ENCODE measurements around the gene HOXD4.

The HOXD4 gene

DNA sequence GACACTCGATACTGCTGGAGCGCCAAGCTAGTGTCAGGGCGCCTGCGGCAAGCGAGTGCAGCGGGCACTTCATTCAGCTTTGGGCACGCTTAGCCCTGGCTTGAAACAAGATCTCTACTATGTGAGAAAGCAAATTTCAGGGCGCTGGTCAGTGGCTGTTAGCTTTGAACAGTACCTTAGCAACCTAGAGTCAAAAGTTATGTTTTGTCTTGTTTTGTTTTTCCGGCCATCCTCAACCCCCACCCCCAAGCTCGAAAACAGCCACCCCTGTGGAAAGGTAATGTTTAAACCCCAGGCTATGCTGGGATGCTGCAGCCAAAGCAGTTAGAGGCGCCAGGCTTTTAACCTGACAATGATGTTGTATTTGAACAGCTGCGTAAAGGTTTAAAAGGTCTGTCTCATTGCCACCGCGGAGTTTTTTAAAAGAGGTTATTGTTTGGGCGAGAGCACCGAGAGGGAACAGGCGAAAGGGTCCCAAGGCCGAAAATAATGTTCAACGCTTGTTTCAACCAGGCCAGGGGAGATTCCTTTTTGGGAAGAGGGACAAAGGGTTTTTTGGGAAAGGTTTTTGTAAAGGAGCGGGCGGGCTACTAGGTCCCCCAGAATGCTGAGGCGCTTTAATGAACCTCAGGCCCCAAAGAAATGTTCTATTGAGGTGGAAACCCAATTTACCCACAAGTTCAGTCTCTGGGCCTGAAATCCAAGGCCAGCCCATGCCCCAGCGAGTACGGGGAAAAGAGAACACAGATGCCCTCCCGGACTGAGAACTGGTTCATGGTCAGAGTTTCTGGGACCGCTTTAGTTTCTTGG is 37.0 kb upstream of the HOXD4 start:
- DNase-seq, result peak; percentile 90 to 97

GRCh38 chr2:176114930-176115625 is 36.3 kb upstream of the HOXD4 start:
- no peak for DNase-seq

DNA sequence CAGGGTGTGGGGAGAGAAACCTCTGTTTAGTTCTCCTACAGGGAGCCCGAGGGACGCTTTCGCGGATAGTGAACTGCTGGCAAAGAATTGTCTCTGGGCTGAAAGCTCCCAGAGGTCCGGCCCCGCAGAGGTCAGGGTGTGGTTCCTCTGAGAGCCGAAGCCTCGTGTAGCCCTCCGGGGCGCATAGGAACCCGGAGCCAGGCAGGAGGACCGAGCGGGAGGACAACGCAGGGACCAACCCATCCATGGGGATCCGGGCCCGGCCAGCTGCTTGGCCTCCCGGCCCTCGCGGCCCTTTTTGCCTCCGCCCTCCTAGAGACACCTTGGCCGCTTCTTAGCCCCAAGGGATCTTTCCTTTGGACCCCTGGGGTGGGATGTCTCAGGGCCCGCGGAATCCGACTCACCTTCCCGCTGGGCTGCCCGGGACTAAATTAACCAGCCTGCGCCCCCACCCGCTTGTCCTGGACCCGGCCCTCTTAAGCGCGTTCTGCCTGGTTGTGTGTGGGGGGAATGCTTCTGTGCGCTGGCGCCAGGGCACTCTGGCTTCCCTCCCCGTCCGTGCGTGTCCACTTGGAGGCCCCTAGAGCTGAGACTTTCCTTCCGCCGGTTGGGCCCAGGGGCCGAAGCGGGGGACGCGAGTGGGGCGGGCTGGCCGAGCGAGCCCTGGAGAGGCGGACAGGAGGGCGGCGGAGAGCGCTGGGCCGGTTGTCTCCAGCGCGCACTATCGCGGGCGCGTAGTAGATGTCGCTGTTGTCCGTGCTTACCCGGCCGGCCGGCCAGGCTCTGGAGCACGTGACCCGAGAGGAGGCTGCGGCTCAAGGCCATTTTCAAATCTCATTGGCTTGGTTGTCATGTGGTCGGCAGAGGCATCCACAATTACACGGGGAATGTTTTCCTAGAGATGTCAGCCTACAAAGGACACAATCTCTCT is 35.2 kb upstream of the HOXD4 start, which contains the start of gene HOXD10:
TSS of gene HOXD10 (plus strand) at position 896 of the 931 bp plus-strand sequence. CDS start 56 bp downstream, outside the sequence.
- no peak for DNase-seq

DNA sequence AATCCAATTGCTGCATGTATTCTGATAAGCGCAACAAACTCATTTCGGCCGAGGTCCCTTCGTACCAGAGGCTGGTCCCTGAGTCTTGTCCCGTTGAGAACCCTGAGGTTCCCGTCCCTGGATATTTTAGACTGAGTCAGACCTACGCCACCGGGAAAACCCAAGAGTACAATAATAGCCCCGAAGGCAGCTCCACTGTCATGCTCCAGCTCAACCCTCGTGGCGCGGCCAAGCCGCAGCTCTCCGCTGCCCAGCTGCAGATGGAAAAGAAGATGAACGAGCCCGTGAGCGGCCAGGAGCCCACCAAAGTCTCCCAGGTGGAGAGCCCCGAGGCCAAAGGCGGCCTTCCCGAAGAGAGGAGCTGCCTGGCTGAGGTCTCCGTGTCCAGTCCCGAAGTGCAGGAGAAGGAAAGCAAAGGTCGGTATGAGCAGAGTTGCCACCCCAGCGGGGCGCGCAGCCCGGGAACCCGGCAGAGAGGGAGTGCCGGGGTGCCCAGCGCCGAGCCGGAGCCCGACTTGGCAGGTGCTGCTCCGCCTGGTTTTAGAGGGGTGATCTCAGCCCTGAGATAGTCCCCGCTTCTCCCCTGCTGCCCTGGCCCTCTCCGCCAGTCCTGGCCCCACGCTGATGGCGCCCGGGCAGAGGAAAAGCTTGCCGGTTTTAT is 34.1 kb upstream of the HOXD4 start:
- no peak for DNase-seq

DNA sequence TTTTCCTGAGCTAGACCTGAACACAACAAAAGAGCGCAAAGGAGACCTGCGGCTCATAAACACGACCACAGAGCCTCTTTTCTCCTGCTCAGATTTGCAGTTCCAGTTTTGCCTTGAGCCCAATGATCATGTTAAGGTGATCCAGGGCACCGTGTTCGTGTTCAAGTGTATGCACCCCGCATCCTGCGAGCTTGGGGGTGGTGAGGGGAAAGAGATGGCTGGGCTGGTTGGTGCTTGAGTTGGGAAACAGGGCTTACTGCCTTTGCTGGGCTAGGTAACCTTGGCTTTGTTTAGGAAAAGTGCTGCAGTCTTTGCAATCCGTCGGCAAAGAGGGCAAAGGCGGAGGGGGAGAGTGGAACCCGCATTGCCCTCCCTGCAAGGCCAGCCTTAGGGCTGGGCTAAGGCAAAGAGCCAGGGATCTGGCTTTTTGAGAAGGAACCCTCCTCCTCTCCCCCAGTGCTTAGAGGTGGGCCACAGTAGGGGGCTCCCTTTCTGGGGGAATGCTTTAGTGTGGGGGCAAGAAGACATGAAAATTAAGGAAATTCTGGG is 33.5 kb upstream of the HOXD4 start:
- no peak for DNase-seq

- no peak for DNase-seq
These were observed 32.6 kb upstream of the HOXD4 start for GRCh38 chr2:176118601-176119339.

GRCh38 chr2:176120364-176121189 is 30.8 kb upstream of the HOXD4 start:
- no peak for DNase-seq

DNA sequence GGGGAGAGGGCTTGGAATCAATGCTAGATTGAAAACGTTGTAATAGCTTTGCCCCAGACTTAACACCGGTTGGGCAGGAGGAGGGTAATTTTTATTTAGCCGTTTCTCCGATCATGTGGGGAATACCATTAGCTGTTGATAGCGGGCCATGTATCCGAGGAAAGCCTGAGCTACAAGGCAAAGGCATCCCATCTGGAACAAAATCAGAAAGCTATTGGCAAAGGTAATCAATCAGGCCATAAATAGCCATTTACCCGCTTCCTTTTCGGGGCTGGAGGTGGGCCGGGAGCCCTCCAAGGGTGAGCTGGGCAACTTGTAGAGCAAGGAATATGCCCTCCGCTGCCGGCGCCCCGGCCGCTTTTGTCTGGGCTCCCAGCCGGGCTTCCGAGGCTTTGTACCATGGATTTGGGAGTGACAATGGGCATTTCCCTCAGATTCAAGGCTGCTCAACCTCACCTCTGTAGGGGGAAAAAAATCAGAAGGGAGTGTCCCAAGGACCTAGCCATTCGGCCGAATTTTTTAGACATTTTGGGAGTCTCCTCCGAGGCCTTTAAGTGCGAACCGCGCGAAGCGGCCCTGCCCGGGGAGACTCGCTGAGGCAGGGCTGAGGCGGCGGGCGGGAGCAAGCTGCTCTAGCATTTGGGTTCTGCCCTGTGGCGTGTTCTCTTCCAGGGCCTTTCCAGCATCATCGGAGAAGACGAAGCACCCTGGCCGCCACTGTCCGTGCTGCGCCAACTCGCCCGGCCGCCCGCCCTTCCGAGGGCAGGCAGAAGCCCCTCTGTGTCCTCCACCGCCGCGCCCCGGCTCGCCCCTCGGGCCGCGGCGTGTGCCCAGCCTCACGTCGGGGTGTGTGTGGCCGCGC is 29.9 kb upstream of the HOXD4 start:
- DNase-seq, result no peak

- no peak for DNase-seq
These were observed 29.2 kb upstream of the HOXD4 start for GRCh38 chr2:176122052-176122682.

- DNase-seq, result no peak
These were observed 28.5 kb upstream of the HOXD4 start, which contains the start of gene HOXD9 for GRCh38 chr2:176122683-176123410. HOXD9 (plus strand) TSS chr2:176122719; CDS start chr2:176122769, 50 bp downstream.

DNA sequence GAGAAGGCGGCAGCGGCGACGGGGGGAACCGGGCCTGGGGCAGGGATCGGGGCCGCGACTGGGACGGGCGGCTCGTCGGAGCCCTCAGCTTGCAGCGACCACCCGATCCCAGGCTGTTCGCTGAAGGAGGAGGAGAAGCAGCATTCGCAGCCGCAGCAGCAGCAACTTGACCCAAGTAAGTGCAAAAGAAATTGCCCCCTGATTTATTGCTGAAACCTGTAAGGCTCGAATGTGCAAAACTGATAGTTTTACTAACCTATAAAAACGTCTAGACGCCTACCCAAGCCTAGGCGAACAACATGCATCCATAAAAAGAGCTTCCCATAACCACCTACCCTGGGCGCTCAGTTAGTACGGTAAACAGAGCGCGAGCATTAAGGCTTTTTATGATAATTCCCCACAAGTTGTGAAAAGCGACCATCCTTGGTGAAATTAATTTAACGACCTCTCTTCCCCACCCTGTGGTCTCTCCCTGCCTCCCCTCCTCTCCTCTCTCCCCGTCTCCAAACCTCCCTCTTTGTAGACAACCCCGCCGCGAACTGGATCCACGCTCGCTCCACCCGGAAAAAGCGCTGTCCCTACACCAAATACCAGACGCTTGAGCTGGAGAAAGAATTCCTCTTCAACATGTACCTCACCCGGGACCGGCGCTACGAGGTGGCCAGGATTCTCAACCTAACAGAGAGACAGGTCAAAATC is 27.8 kb upstream of the HOXD4 start:
- DNase-seq, result no peak

GRCh38 chr2:176124110-176124946 is 27.0 kb upstream of the HOXD4 start:
- DNase-seq, result no peak

DNA sequence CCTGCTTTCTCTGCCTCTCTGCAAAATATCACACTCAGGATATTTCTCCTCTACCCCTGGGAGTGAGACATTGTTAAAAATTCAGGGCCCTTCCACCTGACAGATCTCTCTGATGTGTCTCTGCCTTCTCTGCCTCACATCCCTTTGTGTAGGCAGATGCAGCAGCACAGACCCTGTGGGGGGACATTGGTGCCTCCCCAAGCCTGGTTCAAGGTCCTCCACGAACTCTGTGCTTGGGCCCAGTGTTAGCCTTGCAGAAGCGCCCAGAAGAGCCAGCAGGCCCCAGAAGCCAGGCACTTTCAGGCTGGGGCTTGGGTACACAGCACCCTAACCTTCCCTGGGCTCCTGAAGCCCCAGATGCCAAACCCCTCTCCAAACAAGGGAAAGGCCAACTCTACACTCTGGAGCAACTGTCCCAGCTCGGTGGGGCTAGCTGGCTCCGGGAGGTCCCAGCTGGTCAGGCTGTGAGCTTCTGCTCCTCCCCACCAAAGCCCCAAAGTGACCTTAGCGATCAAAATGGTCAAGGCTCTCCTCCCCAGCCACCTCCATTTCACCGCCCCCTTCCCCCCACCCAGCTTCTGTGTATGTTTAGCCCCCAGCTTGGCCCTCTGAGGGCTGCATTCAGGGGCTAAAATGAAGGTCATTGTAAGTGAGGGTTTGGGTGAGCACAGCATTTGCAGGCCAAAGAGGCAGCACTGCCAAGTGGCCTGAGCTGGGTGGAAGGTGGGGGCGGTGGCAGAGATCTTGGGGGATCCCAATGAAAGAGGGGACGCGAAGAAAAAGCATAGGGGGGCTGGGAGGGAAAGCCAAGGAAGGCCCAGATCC is 26.2 kb upstream of the HOXD4 start:
- no peak for DNase-seq

GRCh38 chr2:176125772-176126054 is 25.6 kb upstream of the HOXD4 start:
- DNase-seq, result no peak

DNA sequence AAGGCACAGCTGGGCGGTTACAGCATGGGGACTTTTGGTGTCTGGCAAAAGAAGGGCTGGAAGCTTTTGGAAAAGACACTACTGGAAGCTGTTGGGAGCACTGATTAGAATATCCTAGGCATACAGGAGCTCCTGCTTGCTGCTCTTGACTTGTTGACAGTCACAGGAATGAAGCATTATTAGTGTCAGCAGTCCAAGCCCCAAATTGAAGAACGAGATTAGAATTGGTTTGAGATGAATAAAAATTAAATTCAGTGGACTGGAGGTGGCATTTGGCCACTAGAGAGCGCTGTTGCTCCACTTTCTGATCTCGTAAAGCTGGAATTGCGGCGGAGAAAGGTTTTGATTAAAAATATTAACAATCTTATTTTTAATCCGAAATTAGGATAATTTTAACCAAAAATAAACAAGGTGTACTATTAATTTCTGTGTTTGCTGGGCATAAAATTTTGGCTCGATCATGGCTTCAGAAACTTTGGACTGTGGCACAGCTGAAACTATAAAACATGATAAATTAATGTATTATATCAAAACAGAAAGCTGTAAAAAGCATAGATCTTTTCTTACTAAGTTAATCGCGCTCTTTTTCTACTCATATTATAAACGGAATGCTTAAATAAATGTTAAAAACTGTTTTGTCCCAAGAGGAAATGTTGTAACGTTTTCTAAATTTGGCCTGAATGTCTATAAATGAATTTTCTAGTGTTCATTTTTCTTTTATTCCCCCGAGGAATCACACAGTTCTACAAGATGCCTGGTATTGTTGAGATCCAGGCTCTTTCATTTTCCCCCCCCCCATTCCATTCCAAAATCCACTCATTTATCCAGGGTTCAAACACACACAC is 24.2 kb upstream of the HOXD4 start:
- DNase-seq, result peak; percentile 42 to 81
